ENCODE data around the gene DLG5. TPM values are rescaled to one million over a fixed set of nuclear protein-coding genes. Genes with fewer than 3 reads are reported as not detected.

DLG5 gene
- total RNA-seq, 1 donor from 2014 or later, result 60.5 TPM

DNA sequence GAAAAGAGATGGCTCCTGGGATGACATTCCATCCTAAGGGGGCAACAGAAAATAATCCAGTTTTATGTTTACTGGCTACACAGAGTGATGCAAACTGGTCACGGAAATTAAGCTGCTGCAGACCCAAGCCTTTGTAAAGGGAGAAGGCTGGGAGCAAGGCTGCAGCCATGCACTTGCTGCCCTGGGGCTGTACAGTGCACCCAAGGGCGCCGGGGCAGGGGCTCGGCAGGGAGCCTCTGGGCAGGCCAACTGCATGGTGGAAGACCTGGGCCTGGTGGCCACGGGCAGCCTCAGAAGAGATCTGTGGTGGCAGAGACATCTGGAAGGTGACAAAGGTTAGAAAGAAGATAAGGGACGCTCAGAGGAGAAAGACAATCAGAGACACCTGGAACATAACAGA is 113.8 kb downstream of the DLG5 start:
- H3K4me3 Mint-ChIP-seq (ENCODE audit: unreplicated experiment), result no peak overlapping the region
- H3K27ac Mint-ChIP-seq (ENCODE audit: unreplicated experiment), result no peak overlapping the region
- H3K4me1 Mint-ChIP-seq (ENCODE audit: low read depth), result no peaks in the 10 kb centered on the region
- peaks cover 48% of the 10 kb centered on the region for H3K36me3 Mint-ChIP-seq (ENCODE audit: low read depth)
- no peak for DNase-seq (ENCODE audit: low spot score)
- no peaks in the 10 kb centered on the region for H3K27me3 Mint-ChIP-seq (ENCODE audit: low read depth)
- TF ChIP-seq, protein P1, sequence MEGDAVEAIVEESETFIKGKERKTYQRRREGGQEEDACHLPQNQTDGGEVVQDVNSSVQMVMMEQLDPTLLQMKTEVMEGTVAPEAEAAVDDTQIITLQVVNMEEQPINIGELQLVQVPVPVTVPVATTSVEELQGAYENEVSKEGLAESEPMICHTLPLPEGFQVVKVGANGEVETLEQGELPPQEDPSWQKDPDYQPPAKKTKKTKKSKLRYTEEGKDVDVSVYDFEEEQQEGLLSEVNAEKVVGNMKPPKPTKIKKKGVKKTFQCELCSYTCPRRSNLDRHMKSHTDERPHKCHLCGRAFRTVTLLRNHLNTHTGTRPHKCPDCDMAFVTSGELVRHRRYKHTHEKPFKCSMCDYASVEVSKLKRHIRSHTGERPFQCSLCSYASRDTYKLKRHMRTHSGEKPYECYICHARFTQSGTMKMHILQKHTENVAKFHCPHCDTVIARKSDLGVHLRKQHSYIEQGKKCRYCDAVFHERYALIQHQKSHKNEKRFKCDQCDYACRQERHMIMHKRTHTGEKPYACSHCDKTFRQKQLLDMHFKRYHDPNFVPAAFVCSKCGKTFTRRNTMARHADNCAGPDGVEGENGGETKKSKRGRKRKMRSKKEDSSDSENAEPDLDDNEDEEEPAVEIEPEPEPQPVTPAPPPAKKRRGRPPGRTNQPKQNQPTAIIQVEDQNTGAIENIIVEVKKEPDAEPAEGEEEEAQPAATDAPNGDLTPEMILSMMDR (IDR thresholded peaks at IDR 0.05), result no peak
- H3K9me3 Mint-ChIP-seq (ENCODE audit: low read depth), result no peaks in the 10 kb centered on the region

DNA sequence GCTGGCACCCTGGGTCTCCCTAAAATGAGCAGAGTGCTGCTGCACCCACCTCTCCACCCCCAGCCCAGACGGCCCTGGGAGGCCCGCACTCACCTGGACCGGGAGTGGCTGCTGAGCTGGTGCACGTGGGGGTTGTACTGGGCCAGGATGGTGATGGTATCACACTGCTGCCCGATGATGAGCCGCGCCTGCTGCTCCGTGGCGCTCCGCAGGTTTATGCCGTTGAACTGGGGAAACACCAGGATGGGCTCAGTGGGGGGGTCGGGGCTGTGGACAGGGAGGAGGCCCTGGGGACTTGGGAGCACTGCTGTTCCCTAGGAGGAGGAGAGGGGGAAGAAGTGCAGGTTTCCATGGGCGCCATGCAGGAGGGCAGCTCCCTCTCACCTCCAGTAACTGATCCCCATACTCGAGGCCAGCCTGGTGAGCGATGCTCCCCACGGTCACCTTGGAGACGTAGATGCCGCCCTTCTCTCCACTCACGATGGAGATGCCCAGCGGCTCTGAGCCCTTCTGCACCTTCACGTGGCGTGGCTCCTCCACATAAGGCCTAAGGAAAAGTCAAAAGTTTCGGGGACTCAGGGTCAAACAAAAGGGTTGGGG is 114.6 kb downstream of the DLG5 start:
- H3K27ac Mint-ChIP-seq (ENCODE audit: unreplicated experiment), result no peak overlapping the region
- H3K9me3 Mint-ChIP-seq (ENCODE audit: low read depth), result no peaks in the 10 kb centered on the region
- H3K27me3 Mint-ChIP-seq (ENCODE audit: low read depth), result no peaks in the 10 kb centered on the region

GRCh38 chr10:77810446-77811335 is 115.9 kb downstream of the DLG5 start:
- peak; percentile 76 for DNase-seq (ENCODE audit: low spot score)
- no peaks in the 10 kb centered on the region for H3K27me3 Mint-ChIP-seq (ENCODE audit: low read depth)
- no peak overlapping the region for H3K4me3 Mint-ChIP-seq (ENCODE audit: unreplicated experiment)
- H3K27ac Mint-ChIP-seq (ENCODE audit: unreplicated experiment), result peak overlapping the region; percentile 30
- H3K4me1 Mint-ChIP-seq (ENCODE audit: low read depth), result no peaks in the 10 kb centered on the region
- TF ChIP-seq, protein P1 (IDR thresholded peaks at IDR 0.05), result no peak
- H3K36me3 Mint-ChIP-seq (ENCODE audit: low read depth), result peaks cover 48% of the 10 kb centered on the region
- no peaks in the 10 kb centered on the region for H3K9me3 Mint-ChIP-seq (ENCODE audit: low read depth)

More for the DNA sequence above, 114.6 kb downstream of the DLG5 start:
- no peak overlapping the region for H3K4me3 Mint-ChIP-seq (ENCODE audit: unreplicated experiment)
- peak; percentile 86 for DNase-seq (ENCODE audit: low spot score)
- no peaks in the 10 kb centered on the region for H3K4me1 Mint-ChIP-seq (ENCODE audit: low read depth)
- TF ChIP-seq, protein P1 (IDR thresholded peaks at IDR 0.05), result no peak
- peaks cover 50% of the 10 kb centered on the region for H3K36me3 Mint-ChIP-seq (ENCODE audit: low read depth)

GRCh38 chr10:77809336-77809735 is 117.2 kb downstream of the DLG5 start:
- Mint-ChIP-seq H3K4me1 (ENCODE audit: low read depth) (no peaks in the 10 kb centered on the region), H3K9me3 (ENCODE audit: low read depth) (no peaks in the 10 kb centered on the region), H3K27ac (ENCODE audit: unreplicated experiment) (no peak overlapping the region), H3K27me3 (ENCODE audit: low read depth) (no peaks in the 10 kb centered on the region), H3K36me3 (ENCODE audit: low read depth) (peaks cover 51% of the 10 kb centered on the region), H3K4me3 (ENCODE audit: unreplicated experiment) (no peak overlapping the region)
- TF ChIP-seq, protein P1 (IDR thresholded peaks at IDR 0.05), result no peak
- peak; percentile 57 for DNase-seq (ENCODE audit: low spot score)

DNA sequence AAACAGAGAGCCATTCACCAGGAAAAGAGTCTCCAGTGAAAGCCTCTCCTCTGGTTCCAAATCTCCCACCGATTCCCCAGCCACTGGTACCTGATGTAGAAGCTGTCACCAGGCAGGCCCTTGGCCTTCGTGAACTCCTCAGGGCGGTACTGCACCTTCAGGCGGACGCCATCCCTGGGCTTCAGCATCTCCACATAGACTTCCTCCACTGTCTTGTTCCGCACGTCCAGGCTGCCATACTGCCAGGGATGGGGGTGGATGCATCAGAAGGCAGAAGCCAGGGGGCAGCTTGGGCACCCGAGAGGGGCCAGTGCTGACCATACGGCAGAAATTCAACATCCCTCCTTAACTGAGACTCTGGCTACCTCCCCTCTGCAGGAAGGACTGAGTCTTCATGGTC is 118.8 kb downstream of the DLG5 start:
- peak; percentile 54 for DNase-seq (ENCODE audit: low spot score)
- no peaks in the 10 kb centered on the region for H3K9me3 Mint-ChIP-seq (ENCODE audit: low read depth)
- TF ChIP-seq, protein P1 (IDR thresholded peaks at IDR 0.05), result no peak
- H3K36me3 Mint-ChIP-seq (ENCODE audit: low read depth), result peaks cover 45% of the 10 kb centered on the region
- H3K27ac Mint-ChIP-seq (ENCODE audit: unreplicated experiment), result no peak overlapping the region
- H3K4me1 Mint-ChIP-seq (ENCODE audit: low read depth), result no peaks in the 10 kb centered on the region
- no peaks in the 10 kb centered on the region for H3K27me3 Mint-ChIP-seq (ENCODE audit: low read depth)
- H3K4me3 Mint-ChIP-seq (ENCODE audit: unreplicated experiment), result no peak overlapping the region
